Ishikawa (cell line): ENCODE data around the gene EVI2A.

Experiments
- CEBPB ChIP-seq: IDR thresholded peaks from 2 replicates; pipeline ENCODE4 v1.6.1; 2012
- CREB1 ChIP-seq: IDR thresholded peaks from 2 replicates; pipeline ENCODE4 v1.6.1; 2012; ENCODE audit warnings: low read depth
- EP300 ChIP-seq: IDR thresholded peaks from 2 replicates; pipeline ENCODE4 v1.6.1; 2012; ENCODE audit warnings: borderline replicate concordance
- FOXM1 ChIP-seq: IDR thresholded peaks from 2 replicates; pipeline ENCODE4 v1.6.1; 2012; ENCODE audit warnings: low read depth, borderline replicate concordance
- NFIC ChIP-seq: IDR thresholded peaks from 2 replicates; pipeline ENCODE4 v1.6.1; 2012
- RAD21 ChIP-seq: IDR thresholded peaks from 2 replicates; pipeline ENCODE4 v1.6.1; 2012; ENCODE audit warnings: low read depth
- TAF1 ChIP-seq: IDR thresholded peaks from 2 replicates; pipeline ENCODE4 v1.6.1; 2012; ENCODE audit warnings: low read depth, mild to moderate bottlenecking
- TCF12 ChIP-seq: IDR thresholded peaks from 2 replicates; pipeline ENCODE4 v1.6.1; 2012; ENCODE audit warnings: low read depth
- TEAD4 ChIP-seq: IDR thresholded peaks from 2 replicates; pipeline ENCODE4 v1.6.1; 2012
- YY1 ChIP-seq: IDR thresholded peaks from 2 replicates; pipeline ENCODE4 v1.6.1; 2012; ENCODE audit warnings: low read depth
- ZBTB7A ChIP-seq: IDR thresholded peaks from 2 replicates; pipeline ENCODE4 v1.6.1; 2012; ENCODE audit warnings: low read depth
- TF ChIP-seq, protein P1 (sequence below): IDR thresholded peaks from 2 replicates; pipeline ENCODE4 v1.6.1; 2012
- TF ChIP-seq, protein P2 (sequence below): IDR thresholded peaks from 2 replicates; pipeline ENCODE4 v1.6.1; 2012; ENCODE audit warnings: low read depth, mild to moderate bottlenecking

DNA sequence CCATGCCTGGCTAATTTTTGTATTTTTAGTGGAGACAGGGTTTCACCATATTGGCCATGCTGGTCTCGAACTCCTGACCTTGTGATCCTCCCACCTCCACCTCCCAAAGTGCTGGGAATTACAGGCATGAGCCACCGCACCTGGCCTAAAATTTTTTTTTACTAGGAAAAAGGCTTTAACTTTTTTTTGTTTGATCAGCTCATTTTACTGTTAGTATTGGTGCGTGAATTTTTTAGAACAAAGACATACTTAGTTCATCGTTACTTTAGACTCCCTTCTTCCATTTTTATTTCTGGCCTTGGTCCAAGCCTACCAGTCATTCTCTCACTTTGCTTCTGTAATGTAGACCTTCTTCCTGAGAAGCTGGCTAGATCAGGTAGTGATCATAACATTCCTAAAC, 44.7 kb upstream of the EVI2A start:
- TF ChIP-seq RAD21 (no peak), FOXM1 (no peak), CEBPB (no peak), CREB1 (no peak), EP300 (no peak), TAF1 (no peak), YY1 (no peak), NFIC (no peak), TEAD4 (no peak), TCF12 (no peak), ZBTB7A (no peak)
- TF ChIP-seq, protein P1, sequence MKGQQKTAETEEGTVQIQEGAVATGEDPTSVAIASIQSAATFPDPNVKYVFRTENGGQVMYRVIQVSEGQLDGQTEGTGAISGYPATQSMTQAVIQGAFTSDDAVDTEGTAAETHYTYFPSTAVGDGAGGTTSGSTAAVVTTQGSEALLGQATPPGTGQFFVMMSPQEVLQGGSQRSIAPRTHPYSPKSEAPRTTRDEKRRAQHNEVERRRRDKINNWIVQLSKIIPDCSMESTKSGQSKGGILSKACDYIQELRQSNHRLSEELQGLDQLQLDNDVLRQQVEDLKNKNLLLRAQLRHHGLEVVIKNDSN: no peak
- TF ChIP-seq, protein P2, sequence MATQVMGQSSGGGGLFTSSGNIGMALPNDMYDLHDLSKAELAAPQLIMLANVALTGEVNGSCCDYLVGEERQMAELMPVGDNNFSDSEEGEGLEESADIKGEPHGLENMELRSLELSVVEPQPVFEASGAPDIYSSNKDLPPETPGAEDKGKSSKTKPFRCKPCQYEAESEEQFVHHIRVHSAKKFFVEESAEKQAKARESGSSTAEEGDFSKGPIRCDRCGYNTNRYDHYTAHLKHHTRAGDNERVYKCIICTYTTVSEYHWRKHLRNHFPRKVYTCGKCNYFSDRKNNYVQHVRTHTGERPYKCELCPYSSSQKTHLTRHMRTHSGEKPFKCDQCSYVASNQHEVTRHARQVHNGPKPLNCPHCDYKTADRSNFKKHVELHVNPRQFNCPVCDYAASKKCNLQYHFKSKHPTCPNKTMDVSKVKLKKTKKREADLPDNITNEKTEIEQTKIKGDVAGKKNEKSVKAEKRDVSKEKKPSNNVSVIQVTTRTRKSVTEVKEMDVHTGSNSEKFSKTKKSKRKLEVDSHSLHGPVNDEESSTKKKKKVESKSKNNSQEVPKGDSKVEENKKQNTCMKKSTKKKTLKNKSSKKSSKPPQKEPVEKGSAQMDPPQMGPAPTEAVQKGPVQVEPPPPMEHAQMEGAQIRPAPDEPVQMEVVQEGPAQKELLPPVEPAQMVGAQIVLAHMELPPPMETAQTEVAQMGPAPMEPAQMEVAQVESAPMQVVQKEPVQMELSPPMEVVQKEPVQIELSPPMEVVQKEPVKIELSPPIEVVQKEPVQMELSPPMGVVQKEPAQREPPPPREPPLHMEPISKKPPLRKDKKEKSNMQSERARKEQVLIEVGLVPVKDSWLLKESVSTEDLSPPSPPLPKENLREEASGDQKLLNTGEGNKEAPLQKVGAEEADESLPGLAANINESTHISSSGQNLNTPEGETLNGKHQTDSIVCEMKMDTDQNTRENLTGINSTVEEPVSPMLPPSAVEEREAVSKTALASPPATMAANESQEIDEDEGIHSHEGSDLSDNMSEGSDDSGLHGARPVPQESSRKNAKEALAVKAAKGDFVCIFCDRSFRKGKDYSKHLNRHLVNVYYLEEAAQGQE: no peak
